Measurements from ENCODE around the gene TSPO. TPM values are rescaled to one million over a fixed set of nuclear protein-coding genes. Genes with fewer than 3 reads are reported as not detected.

TSPO gene
- total RNA-seq, 1 donor from 2014 or later = 1.6 TPM

GRCh38 chr22:43171607-43172006, 20.2 kb downstream of the TSPO start:
- Histone ChIP-seq H3K79me2 (ENCODE audit: low read depth) (no peaks in the 10 kb centered on the region), H3K36me3 (no peaks in the 10 kb centered on the region), H3K9me3 (ENCODE audit: low read depth) (no peaks in the 10 kb centered on the region), H3K27me3 (no peaks in the 10 kb centered on the region), H3K4me1 (no peaks in the 10 kb centered on the region), H2AFZ (replicated peaks) (no peak overlapping the region), H3K4me3 (no peak overlapping the region), H3F3A (ENCODE audit: low read depth) (no peaks in the 10 kb centered on the region), H4K20me1 (ENCODE audit: low read depth) (no peaks in the 10 kb centered on the region), H3K27ac (no peak overlapping the region), H3K4me2 (no peak overlapping the region), H3K9ac (no peak overlapping the region)
- no peaks in the 10 kb centered on the region for H3K9me3 Mint-ChIP-seq
- H3K4me1 Mint-ChIP-seq = no peaks in the 10 kb centered on the region
- DNase-seq (ENCODE audit: low spot score) = no peak
- peaks cover 2% of the 10 kb centered on the region for H3K27me3 Mint-ChIP-seq (ENCODE audit: insufficient read depth, low read depth)
- H3K4me3 Mint-ChIP-seq = no peak overlapping the region
- peaks cover 11% of the 10 kb centered on the region for H3K36me3 Mint-ChIP-seq
- TF ChIP-seq EZH2 (IDR thresholded peaks at IDR 0.05) (no peak), EZH2phosphoT487 (IDR thresholded peaks at IDR 0.05) (no peak), CTCF (IDR thresholded peaks at IDR 0.05) (no peak)
- no peak overlapping the region for H3K27ac Mint-ChIP-seq

GRCh38 chr22:43172191-43172590, 20.8 kb downstream of the TSPO start:
- Mint-ChIP-seq H3K27me3 (ENCODE audit: insufficient read depth, low read depth) (peaks cover 2% of the 10 kb centered on the region), H3K9me3 (no peaks in the 10 kb centered on the region), H3K27ac (no peak overlapping the region), H3K36me3 (peaks cover 9% of the 10 kb centered on the region), H3K4me3 (no peak overlapping the region), H3K4me1 (no peaks in the 10 kb centered on the region)
- Histone ChIP-seq H3K36me3 (no peaks in the 10 kb centered on the region), H3K79me2 (ENCODE audit: low read depth) (no peaks in the 10 kb centered on the region), H3K4me2 (no peak overlapping the region), H4K20me1 (ENCODE audit: low read depth) (no peaks in the 10 kb centered on the region), H3K9me3 (ENCODE audit: low read depth) (no peaks in the 10 kb centered on the region), H3F3A (ENCODE audit: low read depth) (no peaks in the 10 kb centered on the region), H3K27ac (no peak overlapping the region), H3K4me1 (no peaks in the 10 kb centered on the region), H3K4me3 (no peak overlapping the region), H3K9ac (no peak overlapping the region), H2AFZ (replicated peaks) (no peak overlapping the region), H3K27me3 (no peaks in the 10 kb centered on the region)
- TF ChIP-seq EZH2 (IDR thresholded peaks at IDR 0.05) (no peak), EZH2phosphoT487 (IDR thresholded peaks at IDR 0.05) (no peak), CTCF (IDR thresholded peaks at IDR 0.05) (no peak)
- no peak for DNase-seq (ENCODE audit: low spot score)

GRCh38 chr22:43173566-43173965, 22.2 kb downstream of the TSPO start:
- H3F3A ChIP-seq (ENCODE audit: low read depth) = no peaks in the 10 kb centered on the region
- Mint-ChIP-seq H3K9me3 (no peaks in the 10 kb centered on the region), H3K36me3 (peaks cover 10% of the 10 kb centered on the region), H3K27me3 (ENCODE audit: insufficient read depth, low read depth) (no peaks in the 10 kb centered on the region), H3K4me3 (no peak overlapping the region), H3K4me1 (no peaks in the 10 kb centered on the region), H3K27ac (no peak overlapping the region)
- H3K9me3 ChIP-seq (ENCODE audit: low read depth) = no peaks in the 10 kb centered on the region
- H2AFZ ChIP-seq (replicated peaks) = no peak overlapping the region
- no peak for DNase-seq (ENCODE audit: low spot score)
- no peak overlapping the region for H3K4me3 ChIP-seq
- no peak overlapping the region for H3K4me2 ChIP-seq
- no peaks in the 10 kb centered on the region for H3K79me2 ChIP-seq (ENCODE audit: low read depth)
- no peaks in the 10 kb centered on the region for H4K20me1 ChIP-seq (ENCODE audit: low read depth)
- H3K27ac ChIP-seq = no peak overlapping the region
- no peaks in the 10 kb centered on the region for H3K36me3 ChIP-seq
- H3K27me3 ChIP-seq = no peaks in the 10 kb centered on the region
- H3K9ac ChIP-seq = no peak overlapping the region
- no peaks in the 10 kb centered on the region for H3K4me1 ChIP-seq
- TF ChIP-seq EZH2 (IDR thresholded peaks at IDR 0.05) (no peak), CTCF (IDR thresholded peaks at IDR 0.05) (no peak), EZH2phosphoT487 (IDR thresholded peaks at IDR 0.05) (no peak)
